ENCODE measurements around the gene FAM43B. TPM values are rescaled to one million over a fixed set of nuclear protein-coding genes. Genes with fewer than 3 reads are reported as not detected.

Gene FAM43B
- polyA plus RNA-seq, 3 donors: not detected

DNA sequence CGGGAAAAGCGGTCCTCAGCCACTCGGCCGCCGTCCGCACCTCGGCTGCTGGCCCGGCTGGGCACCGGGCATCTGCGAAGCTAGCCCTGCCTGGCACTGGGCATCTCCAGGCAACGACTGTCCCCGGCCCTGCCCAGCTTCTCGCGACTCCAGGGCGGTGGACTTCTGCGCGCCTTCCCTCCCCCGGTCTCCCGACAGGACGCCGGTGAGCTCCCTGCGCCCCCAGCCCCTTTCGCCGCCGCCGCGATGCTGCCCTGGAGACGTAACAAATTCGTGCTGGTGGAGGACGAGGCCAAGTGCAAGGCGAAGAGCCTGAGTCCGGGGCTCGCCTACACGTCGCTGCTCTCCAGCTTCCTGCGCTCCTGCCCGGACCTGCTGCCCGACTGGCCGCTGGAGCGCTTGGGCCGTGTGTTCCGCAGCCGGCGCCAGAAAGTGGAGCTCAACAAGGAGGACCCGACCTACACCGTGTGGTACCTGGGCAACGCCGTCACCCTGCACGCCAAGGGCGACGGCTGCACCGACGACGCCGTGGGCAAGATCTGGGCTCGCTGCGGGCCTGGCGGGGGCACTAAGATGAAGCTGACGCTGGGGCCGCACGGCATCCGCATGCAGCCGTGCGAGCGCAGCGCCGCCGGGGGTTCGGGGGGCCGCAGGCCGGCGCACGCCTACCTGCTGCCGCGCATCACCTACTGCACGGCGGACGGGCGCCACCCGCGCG is 514 bp downstream of the FAM43B start:
- peaks cover 0 to 12% (median 0%) of the 10 kb centered on the region in 7 donors for H3K9me3 Mint-ChIP-seq
- Histone ChIP-seq H2AFZ (ENCODE audit: insufficient read depth, low read depth, low read length, poor library complexity, severe bottlenecking) (no peak overlapping the region), H3K9ac (ENCODE audit: insufficient read depth, low read length, poor library complexity, severe bottlenecking) (no peak overlapping the region), H3K79me2 (ENCODE audit: insufficient read depth, low read length) (no peaks in the 10 kb centered on the region), H3K4me1 (ENCODE audit: control insufficient read depth in 1 of 2, insufficient read depth in 2 of 2, low read length in 2 of 2) (no peaks in the 10 kb centered on the region), H4K20me1 (ENCODE audit: insufficient read depth, low read length) (no peaks in the 10 kb centered on the region), H3K27ac (ENCODE audit: low read depth in 1 of 2, low read length in 2 of 2) (no peak overlapping the region), H3K36me3 (replicated peaks in 1 of 2; ENCODE audit: control insufficient read depth in 1 of 2, insufficient read depth in 2 of 2, low read length in 2 of 2) (no peaks in the 10 kb centered on the region), H3K27me3 (ENCODE audit: control insufficient read depth in 2 of 2, insufficient read depth in 2 of 2, low read length in 2 of 2) (peaks cover 41 to 61% of the 10 kb centered on the region in 2 donors), H3K4me2 (replicated peaks; ENCODE audit: extremely low read depth, low read length, poor library complexity, severe bottlenecking) (no peak overlapping the region), H3K9me3 (replicated peaks in 1 of 2; ENCODE audit: control insufficient read depth in 1 of 2, insufficient read depth in 1 of 2, low read length in 2 of 2) (peaks cover 0 to 15% of the 10 kb centered on the region in 2 donors), H3K4me3 (replicated peaks in 1 of 3; ENCODE audit: low read depth in 2 of 3, low read length in 3 of 3) (no peak overlapping the region)
- H3K27me3 Mint-ChIP-seq (ENCODE audit: low read depth in 3 of 3): peaks cover 42 to 54% (median 52%) of the 10 kb centered on the region in 3 donors
- WGBS (ENCODE audit: insufficient coverage): 3% methylated on average over 82 of the region's 82 CpGs
- intact Hi-C loops (cut with micrococcal nuclease): no loop called here
- TF ChIP-seq, protein P1, sequence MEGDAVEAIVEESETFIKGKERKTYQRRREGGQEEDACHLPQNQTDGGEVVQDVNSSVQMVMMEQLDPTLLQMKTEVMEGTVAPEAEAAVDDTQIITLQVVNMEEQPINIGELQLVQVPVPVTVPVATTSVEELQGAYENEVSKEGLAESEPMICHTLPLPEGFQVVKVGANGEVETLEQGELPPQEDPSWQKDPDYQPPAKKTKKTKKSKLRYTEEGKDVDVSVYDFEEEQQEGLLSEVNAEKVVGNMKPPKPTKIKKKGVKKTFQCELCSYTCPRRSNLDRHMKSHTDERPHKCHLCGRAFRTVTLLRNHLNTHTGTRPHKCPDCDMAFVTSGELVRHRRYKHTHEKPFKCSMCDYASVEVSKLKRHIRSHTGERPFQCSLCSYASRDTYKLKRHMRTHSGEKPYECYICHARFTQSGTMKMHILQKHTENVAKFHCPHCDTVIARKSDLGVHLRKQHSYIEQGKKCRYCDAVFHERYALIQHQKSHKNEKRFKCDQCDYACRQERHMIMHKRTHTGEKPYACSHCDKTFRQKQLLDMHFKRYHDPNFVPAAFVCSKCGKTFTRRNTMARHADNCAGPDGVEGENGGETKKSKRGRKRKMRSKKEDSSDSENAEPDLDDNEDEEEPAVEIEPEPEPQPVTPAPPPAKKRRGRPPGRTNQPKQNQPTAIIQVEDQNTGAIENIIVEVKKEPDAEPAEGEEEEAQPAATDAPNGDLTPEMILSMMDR (IDR thresholded peaks at IDR 0.05): no peak
- no peak overlapping the region for H3K27ac Mint-ChIP-seq
- DNase-seq: no peak
- H3K36me3 Mint-ChIP-seq: peaks cover 0 to 2% of the 10 kb centered on the region in 2 donors
- peak overlapping the region in 1 of 2 donors; percentile 75 for H3K4me3 Mint-ChIP-seq
- peaks cover 5% of the 10 kb centered on the region for H3K4me1 Mint-ChIP-seq

DNA sequence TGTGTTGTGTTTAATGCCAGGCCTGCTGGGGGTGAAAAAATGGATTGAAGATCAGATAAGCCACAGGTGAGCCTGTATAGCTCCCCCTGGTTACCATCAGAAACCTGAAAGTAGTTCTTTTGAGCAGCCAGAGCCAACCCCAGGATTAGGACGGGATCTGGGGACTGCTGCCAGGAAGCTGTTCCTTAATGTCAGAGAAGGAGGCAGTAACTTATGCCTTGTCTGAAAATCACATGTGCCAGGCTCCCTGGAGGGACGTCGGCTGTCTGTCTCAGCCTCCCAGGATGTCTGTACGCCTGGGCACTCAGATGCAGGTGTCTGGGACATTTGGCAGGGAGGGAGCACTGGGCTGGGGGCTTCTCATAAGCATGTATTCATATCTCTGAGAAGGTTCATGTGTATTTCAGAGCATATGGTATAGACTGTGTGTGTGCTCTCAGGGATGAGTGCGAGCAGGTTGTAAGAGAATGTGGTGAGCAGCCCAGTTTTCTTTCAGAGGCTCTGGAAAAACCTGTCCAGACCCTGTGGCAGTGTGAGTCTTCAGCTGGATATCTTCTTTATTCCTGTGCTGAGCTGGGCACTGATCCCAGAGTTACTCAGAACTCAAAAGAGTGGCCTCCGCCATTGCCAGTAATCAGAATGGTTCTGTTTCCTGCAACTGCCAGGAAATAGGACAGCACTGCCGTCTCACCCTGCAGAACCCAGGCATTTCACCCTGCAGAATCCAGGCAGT is 2.8 kb downstream of the FAM43B start:
- no peaks in the 10 kb centered on the region for H3K79me2 ChIP-seq (ENCODE audit: insufficient read depth, low read length)
- Mint-ChIP-seq H3K4me3 (no peak overlapping the region), H3K27ac (no peak overlapping the region), H3K9me3 (peaks cover 0 to 12% (median 0%) of the 10 kb centered on the region in 7 donors), H3K27me3 (ENCODE audit: low read depth in 3 of 3) (peaks cover 38 to 48% (median 39%) of the 10 kb centered on the region in 3 donors), H3K4me1 (peaks cover 5% of the 10 kb centered on the region), H3K36me3 (peaks cover 0 to 2% of the 10 kb centered on the region in 2 donors)
- peaks cover 41 to 57% of the 10 kb centered on the region in 2 donors for H3K27me3 ChIP-seq (ENCODE audit: control insufficient read depth in 2 of 2, insufficient read depth in 2 of 2, low read length in 2 of 2)
- WGBS (ENCODE audit: insufficient coverage): 88% methylated on average over 7 of the region's 7 CpGs
- TF ChIP-seq, protein P1 (IDR thresholded peaks at IDR 0.05): no peak
- H4K20me1 ChIP-seq (ENCODE audit: insufficient read depth, low read length): no peaks in the 10 kb centered on the region
- H3K4me1 ChIP-seq (ENCODE audit: control insufficient read depth in 1 of 2, insufficient read depth in 2 of 2, low read length in 2 of 2): no peaks in the 10 kb centered on the region
- intact Hi-C loops (cut with micrococcal nuclease): no loop called here
- H3K36me3 ChIP-seq (replicated peaks in 1 of 2; ENCODE audit: control insufficient read depth in 1 of 2, insufficient read depth in 2 of 2, low read length in 2 of 2): no peaks in the 10 kb centered on the region
- H3K9ac ChIP-seq (ENCODE audit: insufficient read depth, low read length, poor library complexity, severe bottlenecking): no peak overlapping the region
- H3K27ac ChIP-seq (ENCODE audit: low read depth in 1 of 2, low read length in 2 of 2): no peak overlapping the region
- H3K4me3 ChIP-seq (replicated peaks in 1 of 3; ENCODE audit: low read depth in 2 of 3, low read length in 3 of 3): no peak overlapping the region
- DNase-seq: no peak
- no peak overlapping the region for H3K4me2 ChIP-seq (replicated peaks; ENCODE audit: extremely low read depth, low read length, poor library complexity, severe bottlenecking)
- H3K9me3 ChIP-seq (replicated peaks in 1 of 2; ENCODE audit: control insufficient read depth in 1 of 2, insufficient read depth in 1 of 2, low read length in 2 of 2): peaks cover 0 to 15% of the 10 kb centered on the region in 2 donors
- no peak overlapping the region for H2AFZ ChIP-seq (ENCODE audit: insufficient read depth, low read depth, low read length, poor library complexity, severe bottlenecking)
